Measurements from ENCODE around the gene LRRC27. TPM values are rescaled to one million over a fixed set of nuclear protein-coding genes. Genes with fewer than 3 reads are reported as not detected.

LRRC27 gene
- total RNA-seq, 2 experiments from 2014 or later: 1.5 to 1.9 TPM

DNA sequence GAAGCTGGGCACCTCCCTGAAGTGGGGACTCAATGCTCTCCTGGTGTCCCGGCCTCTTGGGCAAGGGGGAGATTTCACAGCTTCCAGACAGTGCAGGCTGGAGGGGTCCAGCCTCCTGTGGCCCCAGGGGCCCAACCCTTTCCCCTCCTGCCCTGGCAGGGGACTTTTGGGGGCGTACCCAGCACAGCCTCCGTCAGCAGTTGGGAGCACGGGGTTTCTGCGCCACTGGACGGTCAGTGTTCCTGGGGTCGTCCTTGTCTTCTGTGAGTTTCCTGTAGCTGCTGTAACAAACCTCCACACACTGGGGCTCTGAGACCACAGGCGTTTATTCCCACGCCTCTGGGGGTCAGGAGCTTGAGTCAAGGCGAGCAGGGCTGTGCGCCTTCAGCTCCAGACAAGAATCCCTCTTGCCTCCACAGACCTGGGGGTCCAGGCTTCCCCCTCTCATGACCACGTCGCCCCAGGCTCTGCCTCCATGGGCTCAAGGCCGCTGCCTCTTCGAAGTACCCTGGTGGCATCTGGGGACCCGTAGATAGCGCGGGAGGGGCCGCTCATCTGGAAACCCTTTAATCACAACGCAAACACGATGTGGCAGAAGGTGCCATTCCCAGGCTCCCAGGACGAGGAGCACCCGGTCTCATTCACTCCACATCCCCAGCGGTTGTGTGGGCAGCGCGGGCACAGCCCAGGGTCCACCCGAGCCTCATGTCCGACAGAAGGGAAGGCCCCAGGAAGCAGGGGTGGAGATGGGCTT lies 79.0 kb downstream of the LRRC27 start:
- H3K9me3 Mint-ChIP-seq: no peaks in the 10 kb centered on the region
- peaks cover 17% of the 10 kb centered on the region for H3K4me1 Mint-ChIP-seq (ENCODE audit: low read depth)
- H3K36me3 Mint-ChIP-seq (ENCODE audit: low read depth): peaks cover 3% of the 10 kb centered on the region
- H3K4me3 Mint-ChIP-seq: no peak overlapping the region
- DNase-seq: no peak
- CTCF ChIA-PET: no interaction called here
- intact Hi-C loops (cut with micrococcal nuclease): no loop called here
- no peak overlapping the region for H3K27ac Mint-ChIP-seq
- no peaks in the 10 kb centered on the region for H3K27me3 Mint-ChIP-seq (ENCODE audit: low read depth)

DNA sequence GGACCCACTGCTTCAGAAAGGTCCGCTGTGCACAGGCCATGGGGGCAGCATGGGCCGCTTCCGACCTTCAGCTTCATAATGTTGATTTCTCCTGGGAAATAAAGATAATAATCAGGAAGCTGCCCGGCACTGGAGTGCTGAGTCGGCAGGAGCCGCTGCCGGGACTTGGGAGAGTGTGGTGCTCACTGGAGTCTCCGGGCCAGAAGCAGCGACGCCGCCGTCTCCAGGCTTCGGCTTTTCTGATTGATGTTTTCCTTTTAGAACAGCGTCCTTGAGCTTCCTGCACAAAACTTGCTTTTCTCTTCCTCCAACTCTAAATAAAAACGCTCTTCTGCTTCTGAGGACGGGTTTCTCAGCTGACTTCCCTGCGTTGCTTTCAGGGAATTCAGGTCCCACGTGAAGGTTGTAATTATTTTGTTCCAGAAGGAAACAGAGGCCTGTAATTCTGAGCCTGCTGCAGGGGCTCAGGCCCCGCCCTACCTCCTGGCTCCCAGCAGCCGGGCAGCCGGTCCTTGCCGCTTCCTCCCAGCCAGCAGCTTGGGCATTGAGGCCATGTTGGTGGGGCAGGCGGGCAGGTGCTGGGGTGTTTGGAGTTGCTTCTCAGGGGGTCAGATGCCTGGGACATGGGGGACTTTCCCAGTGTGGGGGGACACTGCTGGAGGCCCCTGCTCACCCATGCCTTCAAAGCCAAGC lies 79.7 kb downstream of the LRRC27 start:
- intact Hi-C loops (cut with micrococcal nuclease): no loop called here
- Mint-ChIP-seq H3K27ac (no peak overlapping the region), H3K36me3 (ENCODE audit: low read depth) (peaks cover 3% of the 10 kb centered on the region), H3K27me3 (ENCODE audit: low read depth) (no peaks in the 10 kb centered on the region), H3K4me3 (no peak overlapping the region), H3K4me1 (ENCODE audit: low read depth) (peaks cover 17% of the 10 kb centered on the region), H3K9me3 (no peaks in the 10 kb centered on the region)
- CTCF ChIA-PET: no interaction called here
- no peak for DNase-seq

GRCh38 chr10:132412316-132413192 lies 80.6 kb downstream of the LRRC27 start:
- peaks cover 14% of the 10 kb centered on the region for H3K4me1 Mint-ChIP-seq (ENCODE audit: low read depth)
- no peak overlapping the region for H3K4me3 Mint-ChIP-seq
- CTCF ChIA-PET: interaction anchor here (0.8 kb wide), 1 partner anchor 10 kb away, joined by 3 read pairs; no protein-coding TSS in a partner anchor
- DNase-seq: no peak
- peaks cover 3% of the 10 kb centered on the region for H3K36me3 Mint-ChIP-seq (ENCODE audit: low read depth)
- no peaks in the 10 kb centered on the region for H3K9me3 Mint-ChIP-seq
- no peak overlapping the region for H3K27ac Mint-ChIP-seq
- intact Hi-C loops (cut with micrococcal nuclease): no loop called here
- H3K27me3 Mint-ChIP-seq (ENCODE audit: low read depth): no peaks in the 10 kb centered on the region

- Mint-ChIP-seq H3K4me3 (no peak overlapping the region), H3K27ac (no peak overlapping the region), H3K4me1 (ENCODE audit: low read depth) (peaks cover 8% of the 10 kb centered on the region), H3K27me3 (ENCODE audit: low read depth) (no peaks in the 10 kb centered on the region), H3K36me3 (ENCODE audit: low read depth) (peaks cover 3% of the 10 kb centered on the region), H3K9me3 (no peaks in the 10 kb centered on the region)
- intact Hi-C loops (cut with micrococcal nuclease): no loop called here
- no peak for DNase-seq
- CTCF ChIA-PET: interaction anchor here (0.7 kb wide), 1 partner anchor 283 kb away, joined by 3 read pairs; no protein-coding TSS in a partner anchor
These were observed 81.5 kb downstream of the LRRC27 start for GRCh38 chr10:132413226-132414205.

- Mint-ChIP-seq H3K4me3 (no peak overlapping the region), H3K27ac (no peak overlapping the region), H3K4me1 (ENCODE audit: low read depth) (peaks cover 6% of the 10 kb centered on the region), H3K27me3 (ENCODE audit: low read depth) (no peaks in the 10 kb centered on the region), H3K36me3 (ENCODE audit: low read depth) (peaks cover 3% of the 10 kb centered on the region), H3K9me3 (no peaks in the 10 kb centered on the region)
- intact Hi-C loops (cut with micrococcal nuclease): no loop called here
- CTCF ChIA-PET: no interaction called here
- DNase-seq: no peak
These were observed 82.5 kb downstream of the LRRC27 start for GRCh38 chr10:132414402-132415016.

- Mint-ChIP-seq H3K4me3 (no peak overlapping the region), H3K9me3 (no peaks in the 10 kb centered on the region), H3K4me1 (ENCODE audit: low read depth) (peaks cover 3% of the 10 kb centered on the region), H3K36me3 (ENCODE audit: low read depth) (peaks cover 3% of the 10 kb centered on the region), H3K27me3 (ENCODE audit: low read depth) (no peaks in the 10 kb centered on the region), H3K27ac (no peak overlapping the region)
- DNase-seq: no peak
- CTCF ChIA-PET: no interaction called here
- intact Hi-C loops (cut with micrococcal nuclease): no loop called here
These were observed 83.3 kb downstream of the LRRC27 start for GRCh38 chr10:132415255-132415654.

GRCh38 chr10:132415956-132416355 lies 84.0 kb downstream of the LRRC27 start:
- no peak overlapping the region for H3K27ac Mint-ChIP-seq
- no peak for DNase-seq
- intact Hi-C loops (cut with micrococcal nuclease): no loop called here

DNA sequence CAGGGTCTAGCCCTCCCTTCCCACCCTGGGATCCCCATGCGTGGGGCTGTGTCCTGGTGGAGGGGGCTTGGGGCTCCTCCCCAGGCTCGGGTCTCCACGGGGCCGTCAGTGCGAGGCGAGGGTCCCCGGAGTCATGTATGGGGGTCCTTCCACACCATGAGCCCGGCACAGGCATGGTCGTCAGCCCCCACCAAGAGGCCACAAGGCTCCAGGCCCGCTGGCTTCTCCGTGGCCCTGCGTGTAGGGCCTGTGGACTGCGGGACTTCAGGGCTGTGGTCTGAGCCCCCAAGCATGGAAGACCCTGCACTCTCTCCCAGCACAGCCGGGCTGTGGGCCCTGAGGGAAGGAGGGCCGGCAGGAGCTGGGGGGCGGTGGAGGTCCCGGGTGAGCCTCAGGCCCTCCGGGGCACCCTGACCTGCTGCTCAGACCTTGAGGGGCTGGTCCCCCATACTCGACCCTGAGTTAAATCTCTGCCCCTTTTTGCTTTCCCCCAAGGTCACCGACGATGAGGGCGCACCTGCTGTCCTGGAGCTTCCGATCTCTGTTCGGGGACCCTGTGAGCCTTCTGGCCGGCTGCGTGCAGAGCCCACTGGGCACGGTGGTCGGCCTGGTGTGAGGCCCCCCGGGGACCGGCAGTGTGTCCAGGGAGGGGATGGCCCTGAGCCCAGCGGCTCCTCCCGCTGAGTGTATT lies 84.7 kb downstream of the LRRC27 start:
- Mint-ChIP-seq H3K4me1 (ENCODE audit: low read depth) (peaks cover 8% of the 10 kb centered on the region), H3K9me3 (no peaks in the 10 kb centered on the region), H3K4me3 (no peak overlapping the region), H3K27ac (no peak overlapping the region), H3K27me3 (ENCODE audit: low read depth) (no peaks in the 10 kb centered on the region), H3K36me3 (ENCODE audit: low read depth) (peaks cover 3% of the 10 kb centered on the region)
- CTCF ChIA-PET: no interaction called here
- intact Hi-C loops (cut with micrococcal nuclease): no loop called here
- DNase-seq: no peak

More at GRCh38 chr10:132415956-132416355, 84.0 kb downstream of the LRRC27 start:
- Mint-ChIP-seq H3K4me1 (ENCODE audit: low read depth) (peaks cover 4% of the 10 kb centered on the region), H3K9me3 (no peaks in the 10 kb centered on the region), H3K36me3 (ENCODE audit: low read depth) (peaks cover 3% of the 10 kb centered on the region), H3K4me3 (no peak overlapping the region), H3K27me3 (ENCODE audit: low read depth) (no peaks in the 10 kb centered on the region)
- CTCF ChIA-PET: no interaction called here

DNA sequence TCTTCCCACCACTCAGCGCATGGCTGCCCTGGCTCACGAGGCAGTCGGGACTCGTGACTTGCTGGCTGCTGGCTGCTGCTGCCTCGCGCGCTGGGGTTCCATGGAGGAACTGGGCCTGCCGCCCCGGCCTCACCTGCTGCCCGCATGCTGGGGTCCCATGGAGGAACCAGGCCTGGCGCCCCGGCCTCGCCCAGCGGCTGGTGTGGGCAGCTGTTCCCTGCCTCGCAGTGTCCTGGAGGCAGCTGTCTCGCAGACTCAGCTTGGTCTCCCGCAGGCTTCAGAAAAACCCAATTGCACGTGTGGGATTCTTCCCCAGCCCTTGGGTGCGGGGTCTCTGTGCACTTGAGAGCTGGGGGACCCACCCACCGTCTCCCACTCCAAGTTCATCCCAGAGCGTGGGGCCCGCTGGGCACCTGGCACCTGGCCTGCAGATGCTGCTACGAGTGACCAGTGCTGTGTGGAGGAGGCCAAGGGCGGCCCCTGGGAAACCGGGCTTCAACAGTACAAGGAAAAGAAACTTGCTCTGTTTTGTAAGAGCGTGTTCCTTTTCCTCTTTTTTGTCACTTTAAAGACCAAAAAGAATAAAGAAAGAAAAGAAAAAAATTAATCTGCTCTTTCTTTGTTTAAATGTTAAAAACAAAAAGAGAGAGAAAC lies 85.4 kb downstream of the LRRC27 start:
- peaks cover 3% of the 10 kb centered on the region for H3K36me3 Mint-ChIP-seq (ENCODE audit: low read depth)
- H3K27ac Mint-ChIP-seq: no peak overlapping the region
- H3K4me1 Mint-ChIP-seq (ENCODE audit: low read depth): peaks cover 13% of the 10 kb centered on the region
- DNase-seq: no peak
- intact Hi-C loops (cut with micrococcal nuclease): no loop called here
- H3K9me3 Mint-ChIP-seq: no peaks in the 10 kb centered on the region
- CTCF ChIA-PET: no interaction called here
- H3K4me3 Mint-ChIP-seq: no peak overlapping the region
- no peaks in the 10 kb centered on the region for H3K27me3 Mint-ChIP-seq (ENCODE audit: low read depth)

DNA sequence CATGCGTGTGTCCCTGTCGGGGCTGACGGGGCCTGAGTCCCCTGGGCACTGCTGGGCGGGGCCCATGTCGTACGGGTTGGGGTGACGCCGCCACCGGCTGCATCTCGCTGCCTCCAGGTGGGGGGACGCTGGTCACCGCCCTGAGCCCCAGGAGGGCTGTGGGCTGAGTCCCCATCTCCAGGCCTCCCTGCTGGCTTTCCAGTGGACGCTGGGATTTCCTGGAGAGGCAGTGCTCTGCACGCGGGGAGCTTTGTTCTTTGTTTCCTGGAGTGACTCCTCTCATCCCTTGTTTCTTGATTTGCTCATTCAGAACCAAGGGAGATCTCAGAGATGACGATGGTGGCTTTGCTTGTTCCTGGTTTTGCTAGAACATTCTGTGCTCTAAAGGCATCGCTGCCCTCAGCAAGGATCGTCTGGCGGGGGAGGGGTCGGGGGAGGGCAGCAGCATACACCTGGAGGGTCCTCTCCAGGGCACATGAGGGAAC lies 86.0 kb downstream of the LRRC27 start:
- H3K9me3 Mint-ChIP-seq: no peaks in the 10 kb centered on the region
- no peak overlapping the region for H3K27ac Mint-ChIP-seq
- H3K27me3 Mint-ChIP-seq (ENCODE audit: low read depth): no peaks in the 10 kb centered on the region
- intact Hi-C loops (cut with micrococcal nuclease): no loop called here
- H3K4me1 Mint-ChIP-seq (ENCODE audit: low read depth): peaks cover 19% of the 10 kb centered on the region
- H3K36me3 Mint-ChIP-seq (ENCODE audit: low read depth): peaks cover 3% of the 10 kb centered on the region
- CTCF ChIA-PET: no interaction called here
- no peak overlapping the region for H3K4me3 Mint-ChIP-seq
- no peak for DNase-seq
